GM23338 (cell line): ENCODE measurements around the gene OLFM1. TPM values are rescaled to one million over a fixed set of nuclear protein-coding genes. Genes with fewer than 3 reads are reported as not detected.

ENCODE experiments used
- ATAC-seq: fragments of 200-7000 bp; cut with Tn5 transposase; 3 replicates; pipeline ENCODE4 v1.9.1; 2020
- DNase-seq: peaks from one replicate; pipeline ENCODE4 v3.0.0-alpha.2; 2015; ENCODE audit warnings: low spot score
- H2AFZ ChIP-seq: fragments of 200-600 bp; sonication (generic); 2 replicates; pipeline ENCODE4 v1.8.0; 2016; ENCODE audit warnings: antibody characterized with exemption, mild to moderate bottlenecking, moderate library complexity
- H3F3A ChIP-seq: fragments of 200-600 bp; sonication (generic); replicated peaks from 2 replicates; pipeline ENCODE4 v1.8.0; 2017; ENCODE audit warnings: antibody characterized with exemption, mixed run types, low read depth
- H3K27ac ChIP-seq: fragments of 200-600 bp; sonication (generic); 2 replicates; pipeline ENCODE4 v1.6.1; 2016; ENCODE audit warnings: low read depth
- H3K27me3 ChIP-seq: fragments of 200-600 bp; sonication (generic); 2 replicates; pipeline ENCODE4 v1.8.0; 2016; ENCODE audit warnings: mild to moderate bottlenecking, mixed run types, moderate library complexity; ENCODE audit not compliant: insufficient read depth
- H3K36me3 ChIP-seq: fragments of 200-600 bp; sonication (generic); 2 replicates; pipeline ENCODE4 v1.8.0; 2016; ENCODE audit warnings: mild to moderate bottlenecking; ENCODE audit not compliant: insufficient read depth
- H3K4me1 ChIP-seq: fragments of 200-600 bp; sonication (generic); 2 replicates; pipeline ENCODE4 v1.8.0; 2016; ENCODE audit warnings: mild to moderate bottlenecking, moderate library complexity; ENCODE audit not compliant: insufficient read depth
- H3K4me2 ChIP-seq: fragments of 200-600 bp; sonication (generic); 2 replicates; pipeline ENCODE4 v1.7.1; 2017; ENCODE audit warnings: mixed run types
- H3K4me3 ChIP-seq: fragments of 200-600 bp; sonication (generic); 2 replicates; pipeline ENCODE4 v1.6.1; 2016; ENCODE audit warnings: mixed run types
- H3K79me2 ChIP-seq: fragments of 200-600 bp; sonication (generic); replicated peaks from 2 replicates; pipeline ENCODE4 v1.8.0; 2017; ENCODE audit warnings: mild to moderate bottlenecking; ENCODE audit not compliant: insufficient read depth
- H3K9me2 ChIP-seq: fragments of 200-600 bp; sonication (generic); 2 replicates; pipeline ENCODE4 v1.8.0; 2017; ENCODE audit not compliant: insufficient read depth
- H4K20me1 ChIP-seq: fragments of 200-600 bp; sonication (generic); replicated peaks from 2 replicates; pipeline ENCODE4 v1.8.0; 2017; ENCODE audit warnings: mild to moderate bottlenecking; ENCODE audit not compliant: insufficient read depth
- H3K27ac Mint-ChIP-seq: 2 replicates; pipeline ENCODE4 v1.8.0; 2020; ENCODE audit warnings: inconsistent platforms, mild to moderate bottlenecking, moderate library complexity, mixed read lengths
- H3K27me3 Mint-ChIP-seq: 3 replicates; pipeline ENCODE4 v1.8.0; 2022; ENCODE audit warnings: low read depth, mild to moderate bottlenecking, moderate library complexity, mixed read lengths, inconsistent platforms; ENCODE audit not compliant: insufficient read depth, poor library complexity
- H3K36me3 Mint-ChIP-seq: 3 replicates; pipeline ENCODE4 v1.8.0; 2021; ENCODE audit warnings: low read depth, mild to moderate bottlenecking, inconsistent platforms, moderate library complexity, mixed read lengths
- H3K4me1 Mint-ChIP-seq: 3 replicates; pipeline ENCODE4 v1.8.0; 2020; ENCODE audit warnings: mild to moderate bottlenecking, inconsistent platforms, mixed read lengths
- H3K4me3 Mint-ChIP-seq: 3 replicates; pipeline ENCODE4 v1.8.0; 2021; ENCODE audit warnings: moderate library complexity, mild to moderate bottlenecking, inconsistent platforms, mixed read lengths
- H3K9me3 Mint-ChIP-seq: 3 replicates; pipeline ENCODE4 v1.8.0; 2020; ENCODE audit warnings: moderate library complexity, mild to moderate bottlenecking, inconsistent platforms, mixed read lengths
- CREB1 ChIP-seq: fragments of 250-450 bp; sonication (Bioruptor Pico); IDR thresholded peaks from 2 replicates; pipeline ENCODE4 v1.5.0; 2020; ENCODE audit warnings: low read depth, mild to moderate bottlenecking, moderate library complexity
- ETS1 ChIP-seq: IDR thresholded peaks from 2 replicates; pipeline ENCODE4 v1.6.1; 2016; ENCODE audit warnings: antibody characterized with exemption
- EZH2 ChIP-seq: fragments of 200-600 bp; sonication (generic); IDR thresholded peaks from one replicate; pipeline ENCODE4 v1.8.0; 2017; ENCODE audit warnings: antibody characterized with exemption, mild to moderate bottlenecking, low read depth; ENCODE audit not compliant: unreplicated experiment
- EZH2phosphoT487 ChIP-seq: fragments of 200-600 bp; sonication (generic); IDR thresholded peaks from one replicate; pipeline ENCODE4 v1.8.1; 2018; ENCODE audit warnings: antibody characterized with exemption; ENCODE audit not compliant: unreplicated experiment
- JUNB ChIP-seq: IDR thresholded peaks from one replicate; pipeline ENCODE4 v1.6.1; 2016; ENCODE audit warnings: antibody characterized with exemption; ENCODE audit not compliant: unreplicated experiment
- NANOG ChIP-seq: IDR thresholded peaks from 2 replicates; pipeline ENCODE4 v1.6.1; 2016; ENCODE audit warnings: antibody characterized with exemption, borderline replicate concordance
- POLR2AphosphoS5 ChIP-seq: IDR thresholded peaks from 2 replicates; pipeline ENCODE4 v1.6.1; 2016; ENCODE audit warnings: antibody characterized with exemption, low read depth
- ZNF114 ChIP-seq: fragments of 250-450 bp; sonication (Bioruptor Pico); IDR thresholded peaks from 2 replicates; pipeline ENCODE4 v1.5.0; 2020; ENCODE audit warnings: mild to moderate bottlenecking, moderate library complexity
- ZNF331 ChIP-seq: fragments of 250-450 bp; sonication (Bioruptor Pico); IDR thresholded peaks from 2 replicates; pipeline ENCODE4 v1.5.0; 2020; ENCODE audit warnings: low read depth, mild to moderate bottlenecking, moderate library complexity
- polyA plus RNA-seq: library from polyadenylated mRNA; unstranded; fragments of >200 nt; fragmentation: Nextera tagmentation; extraction: Ambion mirVana; gene quantifications from 2 replicates; pipeline ENCODE4 v1.2.1, GENCODE V29; 2016
- total RNA-seq: library from RNA; depleted of rRNA; stranded (reverse); fragments of >200 nt; shearing (Covaris generic); gene quantifications from 2 replicates; pipeline ENCODE4 v1.2.3, GENCODE V29; 2014
- TF ChIP-seq, protein P1 (sequence below), 2 experiments: fragments of 200-600 bp in 1 of 2; sonication (generic) in 1 of 2; conservative IDR thresholded peaks; 2 replicates each; pipeline versions ENCODE4 v1.5.1 to v1.6.1; 2016 to 2017; ENCODE audit warnings: antibody characterized with exemption in 2 of 2, low read depth in 2 of 2, mild to moderate bottlenecking in 2 of 2, moderate library complexity in 1 of 2
- TF ChIP-seq, protein P2 (sequence below): fragments of 250-450 bp; sonication (Bioruptor Pico); IDR thresholded peaks from 2 replicates; pipeline ENCODE4 v1.5.0; 2020; ENCODE audit warnings: mild to moderate bottlenecking, moderate library complexity

The OLFM1 gene
- total and polyA plus RNA-seq, 2 experiments from 2014 or later, result 20.6 to 40.1 TPM

- Mint-ChIP-seq H3K4me1 (no peaks in the 10 kb centered on the region), H3K9me3 (peaks cover 6% of the 10 kb centered on the region; the same call in 1 of the 3 replicates), H3K27me3 (peaks cover 9% of the 10 kb centered on the region), H3K27ac (no peak overlapping the region), H3K4me3 (no peak overlapping the region), H3K36me3 (no peaks in the 10 kb centered on the region)
- Histone ChIP-seq H3K27me3 (no peaks in the 10 kb centered on the region), H2AFZ (no peak overlapping the region), H3K79me2 (no peaks in the 10 kb centered on the region), H3K4me3 (no peak overlapping the region), H3K36me3 (no peaks in the 10 kb centered on the region), H4K20me1 (no peaks in the 10 kb centered on the region), H3K4me1 (no peaks in the 10 kb centered on the region), H3K27ac (no peak overlapping the region), H3K9me2 (no peaks in the 10 kb centered on the region), H3K4me2 (no peak overlapping the region), H3F3A (no peaks in the 10 kb centered on the region)
- ATAC-seq, result no peak
- DNase-seq, result no peak
- TF ChIP-seq NANOG, result no peak
- no peak for TF ChIP-seq JUNB
- TF ChIP-seq EZH2phosphoT487, result no peak
- TF ChIP-seq, protein P1, sequence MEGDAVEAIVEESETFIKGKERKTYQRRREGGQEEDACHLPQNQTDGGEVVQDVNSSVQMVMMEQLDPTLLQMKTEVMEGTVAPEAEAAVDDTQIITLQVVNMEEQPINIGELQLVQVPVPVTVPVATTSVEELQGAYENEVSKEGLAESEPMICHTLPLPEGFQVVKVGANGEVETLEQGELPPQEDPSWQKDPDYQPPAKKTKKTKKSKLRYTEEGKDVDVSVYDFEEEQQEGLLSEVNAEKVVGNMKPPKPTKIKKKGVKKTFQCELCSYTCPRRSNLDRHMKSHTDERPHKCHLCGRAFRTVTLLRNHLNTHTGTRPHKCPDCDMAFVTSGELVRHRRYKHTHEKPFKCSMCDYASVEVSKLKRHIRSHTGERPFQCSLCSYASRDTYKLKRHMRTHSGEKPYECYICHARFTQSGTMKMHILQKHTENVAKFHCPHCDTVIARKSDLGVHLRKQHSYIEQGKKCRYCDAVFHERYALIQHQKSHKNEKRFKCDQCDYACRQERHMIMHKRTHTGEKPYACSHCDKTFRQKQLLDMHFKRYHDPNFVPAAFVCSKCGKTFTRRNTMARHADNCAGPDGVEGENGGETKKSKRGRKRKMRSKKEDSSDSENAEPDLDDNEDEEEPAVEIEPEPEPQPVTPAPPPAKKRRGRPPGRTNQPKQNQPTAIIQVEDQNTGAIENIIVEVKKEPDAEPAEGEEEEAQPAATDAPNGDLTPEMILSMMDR (conservative IDR thresholded peaks at IDR 0.05; ENCODE audit: low read depth in 2 of 2), result no peak
- TF ChIP-seq CREB1 (CRISPR knock-in tag), result no peak
- no peak for TF ChIP-seq ZNF331 (CRISPR knock-in tag)
- TF ChIP-seq, protein P2, sequence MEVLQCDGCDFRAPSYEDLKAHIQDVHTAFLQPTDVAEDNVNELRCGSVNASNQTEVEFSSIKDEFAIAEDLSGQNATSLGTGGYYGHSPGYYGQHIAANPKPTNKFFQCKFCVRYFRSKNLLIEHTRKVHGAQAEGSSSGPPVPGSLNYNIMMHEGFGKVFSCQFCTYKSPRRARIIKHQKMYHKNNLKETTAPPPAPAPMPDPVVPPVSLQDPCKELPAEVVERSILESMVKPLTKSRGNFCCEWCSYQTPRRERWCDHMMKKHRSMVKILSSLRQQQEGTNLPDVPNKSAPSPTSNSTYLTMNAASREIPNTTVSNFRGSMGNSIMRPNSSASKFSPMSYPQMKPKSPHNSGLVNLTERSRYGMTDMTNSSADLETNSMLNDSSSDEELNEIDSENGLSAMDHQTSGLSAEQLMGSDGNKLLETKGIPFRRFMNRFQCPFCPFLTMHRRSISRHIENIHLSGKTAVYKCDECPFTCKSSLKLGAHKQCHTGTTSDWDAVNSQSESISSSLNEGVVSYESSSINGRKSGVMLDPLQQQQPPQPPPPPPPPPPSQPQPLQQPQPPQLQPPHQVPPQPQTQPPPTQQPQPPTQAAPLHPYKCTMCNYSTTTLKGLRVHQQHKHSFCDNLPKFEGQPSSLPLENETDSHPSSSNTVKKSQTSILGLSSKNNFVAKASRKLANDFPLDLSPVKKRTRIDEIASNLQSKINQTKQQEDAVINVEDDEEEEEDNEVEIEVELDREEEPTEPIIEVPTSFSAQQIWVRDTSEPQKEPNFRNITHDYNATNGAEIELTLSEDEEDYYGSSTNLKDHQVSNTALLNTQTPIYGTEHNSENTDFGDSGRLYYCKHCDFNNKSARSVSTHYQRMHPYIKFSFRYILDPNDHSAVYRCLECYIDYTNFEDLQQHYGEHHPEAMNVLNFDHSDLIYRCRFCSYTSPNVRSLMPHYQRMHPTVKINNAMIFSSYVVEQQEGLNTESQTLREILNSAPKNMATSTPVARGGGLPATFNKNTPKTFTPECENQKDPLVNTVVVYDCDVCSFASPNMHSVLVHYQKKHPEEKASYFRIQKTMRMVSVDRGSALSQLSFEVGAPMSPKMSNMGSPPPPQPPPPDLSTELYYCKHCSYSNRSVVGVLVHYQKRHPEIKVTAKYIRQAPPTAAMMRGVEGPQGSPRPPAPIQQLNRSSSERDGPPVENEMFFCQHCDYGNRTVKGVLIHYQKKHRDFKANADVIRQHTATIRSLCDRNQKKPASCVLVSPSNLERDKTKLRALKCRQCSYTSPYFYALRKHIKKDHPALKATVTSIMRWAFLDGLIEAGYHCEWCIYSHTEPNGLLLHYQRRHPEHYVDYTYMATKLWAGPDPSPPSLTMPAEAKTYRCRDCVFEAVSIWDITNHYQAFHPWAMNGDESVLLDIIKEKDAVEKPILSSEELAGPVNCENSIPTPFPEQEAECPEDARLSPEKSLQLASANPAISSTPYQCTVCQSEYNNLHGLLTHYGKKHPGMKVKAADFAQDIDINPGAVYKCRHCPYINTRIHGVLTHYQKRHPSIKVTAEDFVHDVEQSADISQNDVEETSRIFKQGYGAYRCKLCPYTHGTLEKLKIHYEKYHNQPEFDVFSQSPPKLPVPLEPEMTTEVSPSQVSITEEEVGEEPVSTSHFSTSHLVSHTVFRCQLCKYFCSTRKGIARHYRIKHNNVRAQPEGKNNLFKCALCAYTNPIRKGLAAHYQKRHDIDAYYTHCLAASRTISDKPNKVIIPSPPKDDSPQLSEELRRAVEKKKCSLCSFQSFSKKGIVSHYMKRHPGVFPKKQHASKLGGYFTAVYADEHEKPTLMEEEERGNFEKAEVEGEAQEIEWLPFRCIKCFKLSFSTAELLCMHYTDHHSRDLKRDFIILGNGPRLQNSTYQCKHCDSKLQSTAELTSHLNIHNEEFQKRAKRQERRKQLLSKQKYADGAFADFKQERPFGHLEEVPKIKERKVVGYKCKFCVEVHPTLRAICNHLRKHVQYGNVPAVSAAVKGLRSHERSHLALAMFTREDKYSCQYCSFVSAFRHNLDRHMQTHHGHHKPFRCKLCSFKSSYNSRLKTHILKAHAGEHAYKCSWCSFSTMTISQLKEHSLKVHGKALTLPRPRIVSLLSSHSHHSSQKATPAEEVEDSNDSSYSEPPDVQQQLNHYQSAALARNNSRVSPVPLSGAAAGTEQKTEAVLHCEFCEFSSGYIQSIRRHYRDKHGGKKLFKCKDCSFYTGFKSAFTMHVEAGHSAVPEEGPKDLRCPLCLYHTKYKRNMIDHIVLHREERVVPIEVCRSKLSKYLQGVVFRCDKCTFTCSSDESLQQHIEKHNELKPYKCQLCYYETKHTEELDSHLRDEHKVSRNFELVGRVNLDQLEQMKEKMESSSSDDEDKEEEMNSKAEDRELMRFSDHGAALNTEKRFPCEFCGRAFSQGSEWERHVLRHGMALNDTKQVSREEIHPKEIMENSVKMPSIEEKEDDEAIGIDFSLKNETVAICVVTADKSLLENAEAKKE (CRISPR knock-in tag), result no peak
- no peak for TF ChIP-seq ETS1
- no peak for TF ChIP-seq EZH2
- no peak for TF ChIP-seq POLR2AphosphoS5
- no peak for TF ChIP-seq ZNF114
Observed at GRCh38 chr9:135047521-135047920, 39.9 kb upstream of the OLFM1 start.
